ENCODE results near the gene CYP4Z1. TPM values are rescaled to one million over a fixed set of nuclear protein-coding genes. Genes with fewer than 3 reads are reported as not detected.

Gene CYP4Z1
- total RNA-seq, 1 experiment from 2014 or later, result not detected

- Histone ChIP-seq H3K4me2 (ENCODE audit: low read length) (no peak overlapping the region), H4K20me1 (ENCODE audit: insufficient read depth) (no peaks in the 10 kb centered on the region), H3K27me3 (ENCODE audit: insufficient read depth, low read length) (peaks cover 3% of the 10 kb centered on the region; the same call in 1 of the 2 replicates), H3K9me3 (ENCODE audit: control insufficient read depth in 1 of 2, insufficient read depth in 1 of 2, low read depth in 1 of 2, low read length in 2 of 2) (no peaks in the 10 kb centered on the region), H3K4me3 (replicated peaks in 1 of 2; ENCODE audit: low read depth in 1 of 2, low read length in 2 of 2) (no peak overlapping the region), H3K36me3 (ENCODE audit: control insufficient read depth in 1 of 2, insufficient read depth in 2 of 2, low read length in 2 of 2) (no peaks in the 10 kb centered on the region), H2AFZ (ENCODE audit: low read depth, low read length, poor library complexity, severe bottlenecking) (no peak overlapping the region), H3K27ac (ENCODE audit: low read depth, low read length) (no peak overlapping the region), H3K9ac (ENCODE audit: low read length) (no peak overlapping the region), H3K9me2 (ENCODE audit: insufficient read depth) (no peaks in the 10 kb centered on the region), H3K4me1 (ENCODE audit: control insufficient read depth in 1 of 2, insufficient read depth in 2 of 2, low read length in 2 of 2) (no peaks in the 10 kb centered on the region), H3K79me2 (ENCODE audit: insufficient read depth, low read length) (no peaks in the 10 kb centered on the region)
- TF ChIP-seq POLR2AphosphoS5 (IDR thresholded peaks at IDR 0.05; ENCODE audit: low read depth, low read length) (no peak), POLR2A (IDR thresholded peaks at IDR 0.05; ENCODE audit: borderline replicate concordance, extremely low read depth, insufficient read depth, insufficient read length) (no peak), ATF3 (IDR thresholded peaks at IDR 0.05) (no peak), SRF (IDR thresholded peaks at IDR 0.05; ENCODE audit: low read depth) (no peak), SP1 (IDR thresholded peaks at IDR 0.05; ENCODE audit: low read depth) (no peak), SIN3A (IDR thresholded peaks at IDR 0.05; ENCODE audit: low read depth) (no peak)
- no TSS peak for BruUV-seq (replicated peaks)
- no peak for DNase-seq (ENCODE audit: low read depth, low spot score)
- ATAC-seq, result no peak
- ChIA-PET POLR2A (no interaction called here), RAD21 (ENCODE audit: low non-redundant PET in 1 of 2, low total read pairs in 2 of 2, uncharacterized antibody in 2 of 2, unreplicated experiment in 2 of 2) (no interaction called here), CTCF (no interaction called here)
- intact Hi-C loops (cut with micrococcal nuclease), result no loop called here
Measured at GRCh38 chr1:47024141-47024801, 42.8 kb upstream of the CYP4Z1 start.

- Histone ChIP-seq H3K4me3 (replicated peaks in 1 of 2; ENCODE audit: low read depth in 1 of 2, low read length in 2 of 2) (no peak overlapping the region), H3K9ac (ENCODE audit: low read length) (no peak overlapping the region)
- RAD21 ChIA-PET (ENCODE audit: low non-redundant PET in 1 of 2, low total read pairs in 2 of 2, uncharacterized antibody in 2 of 2, unreplicated experiment in 2 of 2), result no interaction called here
Measured at GRCh38 chr1:47030170-47030805, 36.7 kb upstream of the CYP4Z1 start.

More at GRCh38 chr1:47030170-47030805, 36.7 kb upstream of the CYP4Z1 start:
- no peak for ATAC-seq
- Histone ChIP-seq H3K4me2 (ENCODE audit: low read length) (no peak overlapping the region), H3K27me3 (ENCODE audit: insufficient read depth, low read length) (peaks cover 7% of the 10 kb centered on the region), H3K9me3 (ENCODE audit: control insufficient read depth in 1 of 2, insufficient read depth in 1 of 2, low read depth in 1 of 2, low read length in 2 of 2) (no peaks in the 10 kb centered on the region), H3K27ac (ENCODE audit: low read depth, low read length) (no peak overlapping the region), H3K9me2 (ENCODE audit: insufficient read depth) (no peaks in the 10 kb centered on the region), H2AFZ (ENCODE audit: low read depth, low read length, poor library complexity, severe bottlenecking) (no peak overlapping the region), H3K79me2 (ENCODE audit: insufficient read depth, low read length) (no peaks in the 10 kb centered on the region), H3K36me3 (ENCODE audit: control insufficient read depth in 1 of 2, insufficient read depth in 2 of 2, low read length in 2 of 2) (no peaks in the 10 kb centered on the region), H3K4me1 (ENCODE audit: control insufficient read depth in 1 of 2, insufficient read depth in 2 of 2, low read length in 2 of 2) (peaks cover 0 to 2% of the 10 kb centered on the region in 2 experiments; a peak in 1 of 4 replicates), H4K20me1 (ENCODE audit: insufficient read depth) (no peaks in the 10 kb centered on the region)
- no TSS peak for BruUV-seq (replicated peaks)
- CTCF ChIA-PET, result no interaction called here
- intact Hi-C loops (cut with micrococcal nuclease), result no loop called here
- TF ChIP-seq EGR1 (IDR thresholded peaks at IDR 0.05; ENCODE audit: low read depth) (no peak), ATF3 (IDR thresholded peaks at IDR 0.05) (no peak), CBX3 (IDR thresholded peaks at IDR 0.05; ENCODE audit: low read depth) (no peak), ZNF274 (IDR thresholded peaks at IDR 0.05; ENCODE audit: low read depth, low read length) (no peak), JUND (IDR thresholded peaks at IDR 0.05) (no peak), MAX (IDR thresholded peaks at IDR 0.05) (no peak), ELF1 (IDR thresholded peaks at IDR 0.05; ENCODE audit: borderline replicate concordance, low read depth) (no peak), FOSL1 (IDR thresholded peaks at IDR 0.05; ENCODE audit: low read depth) (no peak), YY1 (IDR thresholded peaks at IDR 0.05; ENCODE audit: extremely low read depth, insufficient replicate concordance, low read depth, low read length) (no peak), CEBPB (IDR thresholded peaks at IDR 0.05; ENCODE audit: low read depth) (no peak), EZH2phosphoT487 (IDR thresholded peaks at IDR 0.05; ENCODE audit: borderline replicate concordance) (no peak), SIN3A (IDR thresholded peaks at IDR 0.05; ENCODE audit: low read depth) (no peak), POLR2A (IDR thresholded peaks at IDR 0.05; ENCODE audit: borderline replicate concordance, extremely low read depth, insufficient read depth, insufficient read length) (no peak), RAD21 (IDR thresholded peaks at IDR 0.05; ENCODE audit: low read depth) (no peak), ZFX (IDR thresholded peaks at IDR 0.05) (no peak)
- POLR2A ChIA-PET, result no interaction called here
- DNase-seq (ENCODE audit: low read depth, low spot score), result no peak
